DMS 273 (cell line): ENCODE data around the gene TIMM13.

Experiments used
- DNase-seq: peaks from one replicate; lab custom pipeline; 2025; ENCODE audit not compliant: unreplicated experiment; lab: John Stamatoyannopoulos, UW

TIMM13 gene

GRCh38 chr19:2455851-2456570 is 28.6 kb upstream of the TIMM13 start:
- DNase-seq = peak; percentile 62

- no peak for DNase-seq
Measured at GRCh38 chr19:2454962-2455850, 27.8 kb upstream of the TIMM13 start.

- DNase-seq = no peak
Measured at GRCh38 chr19:2454199-2454961, 27.0 kb upstream of the TIMM13 start.

GRCh38 chr19:2453431-2454025 is 26.1 kb upstream of the TIMM13 start:
- no peak for DNase-seq

- no peak for DNase-seq
Measured at GRCh38 chr19:2451741-2452140, 24.4 kb upstream of the TIMM13 start.

- DNase-seq = no peak
Measured at GRCh38 chr19:2451138-2451537, 23.8 kb upstream of the TIMM13 start.

GRCh38 chr19:2449019-2449418 is 21.6 kb upstream of the TIMM13 start:
- DNase-seq = no peak

GRCh38 chr19:2446381-2446780 is 19.0 kb upstream of the TIMM13 start:
- DNase-seq = no peak

GRCh38 chr19:2444251-2445002 is 17.0 kb upstream of the TIMM13 start:
- DNase-seq = no peak

GRCh38 chr19:2443785-2444182 is 16.4 kb upstream of the TIMM13 start:
- no peak for DNase-seq

GRCh38 chr19:2443116-2443784 is 15.9 kb upstream of the TIMM13 start:
- DNase-seq = no peak

- no peak for DNase-seq
Measured at GRCh38 chr19:2441096-2441752, 13.8 kb upstream of the TIMM13 start.

GRCh38 chr19:2440515-2440914 is 13.1 kb upstream of the TIMM13 start:
- DNase-seq = no peak

- DNase-seq = no peak
Measured at GRCh38 chr19:2438178-2438577, 10.8 kb upstream of the TIMM13 start.

- no peak for DNase-seq
Measured at GRCh38 chr19:2436926-2437325, 9.5 kb upstream of the TIMM13 start.

- DNase-seq = no peak
Measured at GRCh38 chr19:2436384-2436783, 9.0 kb upstream of the TIMM13 start.

GRCh38 chr19:2434721-2435265 is 7.4 kb upstream of the TIMM13 start:
- DNase-seq = no peak

- no peak for DNase-seq
Measured at GRCh38 chr19:2434267-2434666, 6.9 kb upstream of the TIMM13 start.

GRCh38 chr19:2433854-2434253 is 6.5 kb upstream of the TIMM13 start:
- no peak for DNase-seq
